NCI-H510A treated with DMSO at 0.1 percent for 48 hours (cell line): ENCODE results near the gene SDHA.

Experiments
- DNase-seq: peaks from one replicate; lab custom pipeline; 2025; lab: John Stamatoyannopoulos, UW

The SDHA gene

DNA sequence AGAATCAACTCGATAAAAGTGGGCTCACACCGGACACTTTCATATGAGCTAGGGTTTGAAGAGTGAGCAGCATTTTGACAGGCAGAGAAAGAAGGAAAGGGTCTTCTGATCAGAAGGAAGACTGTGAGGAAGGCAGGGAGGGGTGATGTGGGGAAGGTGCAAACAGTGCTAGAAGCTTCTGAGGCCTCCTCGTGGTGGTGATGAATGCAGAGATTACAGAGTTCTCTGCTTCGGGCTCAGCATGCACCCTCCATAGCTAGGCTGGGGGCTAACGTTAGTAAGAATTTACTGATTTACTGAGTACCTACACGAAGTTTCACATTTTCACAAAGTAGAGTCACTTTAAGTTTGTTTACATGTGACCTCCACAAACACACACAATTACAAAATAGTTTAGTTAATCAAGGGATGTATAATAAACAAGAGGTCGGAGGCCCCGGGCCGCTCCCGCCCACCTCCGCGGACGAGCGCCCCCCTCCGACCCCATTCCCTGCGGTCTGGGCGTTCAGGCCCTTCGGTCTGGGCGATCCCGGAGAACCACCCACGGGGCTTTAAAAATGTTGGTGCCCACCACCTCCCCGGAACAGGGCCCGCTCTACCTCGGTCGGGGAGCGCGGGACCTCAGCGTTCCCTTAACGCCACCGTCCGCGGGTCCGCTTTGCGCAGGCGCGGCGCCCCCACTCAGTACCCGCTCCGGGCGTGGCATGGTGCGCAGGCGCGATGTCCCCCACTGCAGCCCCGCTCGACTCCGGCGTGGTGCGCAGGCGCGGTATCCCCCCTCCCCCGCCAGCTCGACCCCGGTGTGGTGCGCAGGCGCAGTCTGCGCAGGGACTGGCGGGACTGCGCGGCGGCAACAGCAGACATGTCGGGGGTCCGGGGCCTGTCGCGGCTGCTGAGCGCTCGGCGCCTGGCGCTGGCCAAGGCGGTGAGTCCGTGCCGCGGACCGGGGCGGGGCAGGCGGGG lies at the start of gene SDHA, which contains the start of gene CCDC127:
Gene SDHA, plus strand, starts transcription at position 827 of the 963 bp plus-strand sequence. Its CDS starts 36 bp downstream, at position 863.
Gene CCDC127, minus strand, starts transcription at position 660 of the 963 bp plus-strand sequence. CDS start 1,304 bp downstream, outside the sequence.
- DNase-seq, result peak; percentile 99

DNA sequence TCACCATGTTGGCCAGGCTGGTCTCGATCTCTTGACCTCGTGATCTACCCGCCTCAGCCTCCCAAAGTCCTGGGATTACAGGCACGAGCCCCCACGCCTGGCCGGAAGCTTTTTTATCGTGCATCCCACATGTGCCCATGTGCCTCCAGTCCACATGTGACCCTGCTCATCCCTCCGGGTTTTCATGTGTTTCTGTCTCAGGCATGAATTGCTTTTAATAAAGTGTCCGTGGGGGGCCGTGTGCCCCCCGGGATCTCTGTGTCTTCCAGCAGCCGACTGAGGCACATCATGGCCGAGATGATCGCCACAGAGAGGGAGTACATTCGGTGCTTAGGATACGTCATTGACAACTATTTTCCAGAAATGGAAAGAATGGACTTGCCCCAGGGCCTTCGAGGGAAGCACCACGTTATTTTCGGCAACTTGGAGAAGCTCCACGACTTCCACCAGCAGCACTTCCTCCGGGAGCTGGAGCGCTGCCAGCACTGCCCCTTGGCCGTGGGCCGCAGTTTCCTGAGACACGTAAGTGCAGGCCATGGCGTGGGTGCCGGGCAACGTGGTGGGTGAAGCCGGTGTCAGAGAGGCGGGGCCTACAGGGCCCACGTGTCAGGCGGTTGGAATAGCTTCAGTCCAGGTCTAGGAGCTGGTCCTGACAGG lies 48.9 kb upstream of the SDHA start:
- DNase-seq, result no peak

DNA sequence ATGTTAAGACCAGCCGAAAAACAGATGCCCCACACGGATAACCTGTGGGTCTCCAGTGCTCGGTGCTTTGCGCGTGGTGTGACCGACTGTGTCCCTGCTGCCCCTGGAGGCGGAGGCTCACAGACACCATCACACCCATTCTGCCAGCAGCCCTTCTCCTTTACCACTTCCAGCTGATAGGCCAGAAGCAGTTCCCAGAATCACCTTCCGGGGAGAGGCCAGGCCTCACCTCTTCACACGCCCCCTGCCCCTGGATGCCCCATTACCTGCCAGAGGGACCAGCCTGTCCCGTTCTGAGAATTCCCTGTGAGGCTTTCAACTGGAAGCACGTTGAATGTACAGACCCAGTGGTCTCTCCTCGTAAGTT lies 48.4 kb upstream of the SDHA start:
- DNase-seq, result no peak

DNA sequence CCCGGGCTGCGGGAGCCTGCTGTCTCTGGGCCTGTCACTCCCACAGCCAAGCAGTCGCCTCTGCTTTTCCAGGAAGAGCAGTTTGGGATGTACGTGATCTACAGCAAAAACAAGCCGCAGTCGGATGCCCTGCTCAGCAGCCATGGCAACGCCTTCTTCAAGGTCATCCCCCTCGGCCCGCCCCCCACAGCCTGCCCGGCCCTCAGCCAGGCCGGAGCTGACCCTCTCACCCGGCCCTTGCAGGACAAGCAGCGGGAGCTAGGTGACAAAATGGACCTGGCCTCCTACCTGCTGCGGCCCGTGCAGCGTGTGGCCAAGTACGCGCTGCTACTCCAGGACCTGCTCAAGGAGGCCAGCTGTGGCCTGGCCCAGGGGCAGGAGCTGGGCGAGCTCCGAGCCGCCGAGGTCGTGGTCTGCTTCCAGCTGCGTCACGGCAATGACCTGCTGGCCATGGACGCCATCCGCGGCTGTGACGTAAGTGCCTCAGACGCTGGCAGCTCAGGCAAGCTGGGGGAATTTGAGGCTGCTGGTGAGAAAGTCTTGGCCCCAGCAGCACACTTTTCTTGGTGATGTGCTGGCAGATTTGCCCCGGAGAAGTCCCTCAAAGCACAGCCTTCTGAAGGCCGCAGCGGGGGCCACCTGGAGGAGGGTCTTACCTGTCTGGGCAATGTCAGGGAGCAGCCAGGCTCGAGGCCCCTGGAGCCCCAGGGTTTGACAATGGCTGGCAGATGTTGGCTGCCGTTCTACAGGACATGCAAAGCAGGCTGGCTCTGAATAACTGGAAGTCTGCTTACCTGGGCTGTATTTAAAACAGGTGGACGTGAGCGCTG lies 46.9 kb upstream of the SDHA start:
- DNase-seq, result no peak

DNA sequence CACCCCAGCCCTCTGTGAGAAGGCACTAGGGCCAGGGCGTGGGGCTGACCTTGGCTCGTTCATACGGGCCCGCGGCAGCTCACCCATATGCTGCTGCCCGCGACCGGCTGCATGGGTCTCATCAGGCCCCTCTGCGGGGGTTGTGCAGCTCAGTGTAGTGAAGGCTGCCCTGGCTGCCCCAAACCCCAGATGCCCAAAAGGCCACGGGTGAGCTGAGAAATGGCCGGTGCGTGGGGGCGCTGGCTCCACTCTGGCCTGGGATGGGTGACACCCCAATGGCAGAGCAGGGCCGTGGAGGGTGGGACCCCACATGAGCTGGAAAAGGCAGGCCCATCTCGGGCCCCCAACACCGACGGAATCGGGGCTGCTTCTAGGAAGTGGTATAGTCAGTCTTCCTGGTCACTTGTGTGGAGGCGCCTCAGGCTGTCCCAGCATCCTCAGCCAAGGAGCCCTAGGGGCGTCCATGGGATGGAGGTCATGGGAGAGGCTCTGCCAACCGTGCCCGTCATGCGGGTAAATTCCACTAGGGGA lies 46.3 kb upstream of the SDHA start:
- DNase-seq, result no peak

DNA sequence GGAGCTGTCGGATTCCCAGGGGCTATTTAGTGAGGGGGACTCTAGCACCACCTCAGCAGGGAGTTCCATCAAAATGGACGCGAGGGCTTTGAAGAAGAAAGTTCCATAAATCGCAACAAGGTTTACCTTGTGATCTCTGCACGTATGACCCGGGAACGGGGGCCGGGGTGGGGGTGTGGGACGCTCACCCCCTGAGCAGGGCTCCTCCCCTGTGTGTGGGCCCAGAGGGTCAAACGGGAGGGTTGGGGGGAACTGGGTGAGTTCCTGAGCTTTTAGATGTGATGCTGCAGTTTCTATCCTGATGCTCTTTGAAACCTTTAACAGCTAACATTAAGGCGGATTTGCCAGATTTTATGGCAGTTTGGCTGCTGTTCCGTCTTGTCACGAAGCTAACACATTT lies 45.7 kb upstream of the SDHA start:
- no peak for DNase-seq

DNA sequence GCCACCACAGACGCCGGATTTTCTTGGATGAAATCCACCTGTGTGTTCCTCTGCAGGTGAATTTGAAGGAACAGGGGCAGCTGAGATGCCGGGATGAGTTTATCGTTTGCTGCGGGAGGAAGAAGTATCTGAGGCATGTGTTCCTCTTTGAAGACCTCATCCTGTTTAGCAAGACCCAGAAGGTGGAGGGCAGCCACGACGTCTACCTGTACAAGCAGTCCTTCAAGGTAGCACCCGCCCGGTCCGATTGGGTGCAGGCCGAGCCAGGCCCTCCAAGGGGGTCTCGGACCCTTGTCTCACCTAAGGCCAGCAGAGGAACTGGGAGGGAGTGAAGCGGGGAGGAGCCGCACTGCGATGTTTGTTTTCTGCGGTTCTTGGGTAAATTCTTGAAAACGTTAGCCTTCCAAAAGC lies 45.3 kb upstream of the SDHA start:
- no peak for DNase-seq

DNA sequence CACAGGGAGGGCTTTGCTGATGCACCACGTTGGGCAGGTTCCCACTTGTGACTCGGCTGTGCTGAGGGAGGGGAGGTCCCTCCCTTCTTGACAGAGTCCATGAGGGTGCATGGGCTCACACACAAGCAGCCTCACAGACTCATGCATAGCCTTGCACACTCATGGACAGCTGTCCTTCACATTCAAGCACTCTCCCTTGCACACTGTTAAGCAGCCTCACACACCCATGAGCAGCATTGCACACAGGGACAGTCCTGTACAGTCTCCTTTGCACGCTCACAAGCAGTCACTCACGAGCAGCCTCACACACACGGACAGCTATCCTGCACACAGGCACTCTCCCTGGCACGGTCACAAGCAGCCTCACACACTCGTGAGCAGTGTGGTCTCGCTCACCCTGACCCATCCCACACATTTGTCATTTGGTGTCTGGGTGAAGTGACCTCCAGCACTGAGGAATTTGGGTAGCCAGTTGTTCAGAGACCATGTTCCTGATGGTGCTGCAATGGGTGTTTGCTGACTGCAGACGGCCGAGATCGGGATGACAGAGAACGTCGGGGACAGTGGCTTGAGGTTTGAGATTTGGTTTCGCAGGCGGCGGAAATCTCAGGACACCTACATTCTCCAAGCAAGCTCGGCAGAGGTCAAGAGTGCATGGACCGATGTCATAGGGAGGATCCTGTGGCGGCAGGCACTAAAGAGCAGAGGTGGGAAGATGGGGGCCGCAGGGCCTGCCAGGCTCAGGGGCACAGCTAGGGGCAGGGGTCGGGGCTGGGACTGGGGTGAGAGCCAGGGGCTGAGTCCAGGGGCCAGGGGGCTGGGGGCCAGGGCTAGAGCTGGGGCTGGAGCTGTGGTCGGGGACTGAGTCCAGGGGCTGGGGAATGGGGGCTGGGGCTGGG lies 44.5 kb upstream of the SDHA start:
- no peak for DNase-seq

DNA sequence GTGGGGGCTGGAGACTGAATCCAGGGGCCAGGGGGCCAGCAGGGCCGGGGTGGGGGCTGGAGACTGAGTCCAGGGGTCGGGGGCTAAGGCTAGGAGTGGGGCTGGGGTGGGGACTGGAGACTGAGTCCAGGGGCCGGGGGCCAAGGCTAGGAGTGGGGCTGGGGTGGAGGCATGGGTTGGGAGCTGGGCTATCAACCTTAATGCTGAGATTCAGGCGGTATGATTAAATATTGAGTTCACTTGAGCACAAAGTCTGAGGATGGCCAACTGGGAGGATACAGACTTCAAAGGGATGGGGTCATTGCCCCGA lies 43.9 kb upstream of the SDHA start:
- no peak for DNase-seq

DNA sequence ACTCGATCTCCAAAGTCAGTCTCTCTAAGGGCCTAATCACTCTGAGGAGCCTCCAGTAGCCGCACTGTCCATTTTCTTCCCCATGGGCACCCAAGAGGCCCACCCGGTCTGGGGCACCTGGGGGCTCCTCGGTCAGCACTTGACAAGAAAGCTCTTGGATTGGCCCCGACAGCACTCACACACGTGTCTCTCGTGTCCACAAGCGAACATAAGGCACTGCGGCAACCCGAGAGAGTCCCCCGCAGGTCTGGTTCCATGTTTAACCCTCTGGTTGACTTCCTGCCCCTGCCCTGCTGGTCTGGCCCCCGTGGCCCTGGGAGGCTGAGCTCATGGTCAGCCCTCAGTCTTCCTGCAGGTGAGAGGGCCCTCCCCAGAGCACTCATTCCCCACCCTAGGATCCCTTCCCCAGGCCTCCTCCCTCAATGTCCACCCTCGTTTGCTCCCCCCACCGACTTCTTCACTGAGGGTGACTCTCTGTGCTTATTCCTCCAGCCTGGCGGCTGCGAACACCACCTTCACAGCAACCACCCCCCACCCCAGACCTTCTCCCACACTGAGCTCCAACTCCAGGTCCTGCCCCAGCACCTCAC lies 43.1 kb upstream of the SDHA start:
- DNase-seq, result no peak

DNA sequence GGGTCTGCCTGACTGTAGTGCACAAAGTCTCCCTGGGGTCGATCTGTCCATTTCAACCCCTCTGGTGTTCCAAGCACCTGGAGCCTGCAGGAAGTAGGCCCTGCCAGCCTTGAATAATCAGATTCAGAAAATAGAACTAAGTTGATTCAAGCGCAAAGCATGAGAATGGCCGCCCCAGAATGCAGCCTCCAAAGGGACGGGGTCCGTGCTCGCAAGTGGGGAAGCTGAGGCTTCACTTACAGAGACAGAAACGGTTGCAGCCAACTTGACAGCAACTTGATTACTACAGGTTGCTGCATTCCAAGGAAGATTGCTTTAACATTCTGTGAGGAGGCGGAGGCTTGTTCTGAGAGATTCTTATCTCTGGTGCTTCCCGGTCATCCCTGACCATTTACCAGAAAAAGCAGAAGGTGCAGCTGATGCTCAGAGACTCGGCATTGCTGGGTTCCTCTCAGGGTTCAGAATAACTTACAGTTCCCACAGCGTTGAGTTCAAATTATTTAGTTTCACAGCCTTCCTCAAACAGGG lies 41.8 kb upstream of the SDHA start:
- DNase-seq, result no peak

DNA sequence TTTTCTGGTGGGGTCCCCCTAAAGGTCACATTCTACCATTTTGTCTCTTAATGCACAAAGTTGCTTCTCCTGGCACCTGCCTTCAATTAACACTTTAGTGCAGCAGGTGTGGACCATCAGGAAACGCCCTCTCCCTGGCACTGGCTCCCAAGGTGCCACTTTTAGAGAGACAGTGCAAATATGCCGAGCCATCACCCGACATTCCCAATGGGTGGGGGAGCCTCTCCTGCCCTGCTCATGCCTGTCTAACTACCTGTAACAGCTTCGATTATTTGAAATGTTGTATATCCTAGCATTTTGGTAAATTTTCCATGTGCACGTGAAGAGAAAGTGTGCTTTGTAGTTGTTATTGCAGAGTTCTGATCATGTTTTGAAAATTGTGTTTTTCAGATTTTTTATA lies 40.0 kb upstream of the SDHA start:
- peak; percentile 55 for DNase-seq

DNA sequence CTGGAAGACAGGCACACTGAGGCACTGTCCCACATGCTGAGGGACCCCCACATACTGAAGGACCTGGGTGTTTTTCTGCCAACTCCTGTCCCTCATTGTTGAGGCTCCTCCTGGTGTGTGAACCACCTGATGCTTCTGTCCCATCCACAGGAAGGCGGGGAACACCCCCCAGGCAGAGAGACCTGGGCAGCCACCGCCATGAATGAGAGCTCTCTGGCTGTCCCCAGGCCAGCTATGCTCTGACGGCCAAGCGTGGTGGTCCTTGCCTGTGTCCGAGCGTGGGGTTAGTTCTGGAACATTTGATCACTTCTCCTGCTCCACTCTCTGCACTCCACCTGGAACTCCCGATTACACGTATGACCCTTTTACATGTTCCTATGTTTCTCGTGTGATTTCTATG lies 38.7 kb upstream of the SDHA start:
- no peak for DNase-seq

DNA sequence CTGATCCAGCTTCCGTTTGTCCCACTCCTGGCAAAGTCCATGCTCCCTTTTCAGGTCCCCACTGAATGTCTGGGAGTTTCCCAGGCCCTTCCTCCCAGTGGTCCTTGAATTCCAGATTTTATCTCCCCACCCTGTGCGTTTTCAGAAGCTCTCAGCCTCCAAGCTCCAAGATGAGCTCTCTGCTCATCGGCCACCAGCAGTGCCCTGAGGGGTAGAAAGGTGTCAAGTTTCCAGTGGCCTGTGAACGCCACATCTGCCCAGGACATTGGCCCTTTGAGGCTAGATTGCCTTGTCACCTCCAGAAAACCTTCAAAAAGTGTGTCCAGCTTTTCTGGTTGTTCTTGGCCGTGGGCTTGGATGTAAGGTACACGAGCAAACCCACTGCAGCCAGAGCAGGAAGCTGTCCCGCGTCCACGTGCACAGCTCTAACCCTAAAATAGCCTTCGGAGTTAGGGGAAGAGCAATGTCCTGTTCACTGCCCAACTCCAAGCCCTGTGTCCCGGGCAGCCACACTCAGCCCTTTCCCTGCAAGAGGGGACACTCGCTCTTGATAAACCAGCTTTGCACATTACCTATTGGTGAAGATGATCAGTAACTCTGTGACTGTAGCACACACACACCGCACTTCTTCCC lies 37.7 kb upstream of the SDHA start:
- no peak for DNase-seq

DNA sequence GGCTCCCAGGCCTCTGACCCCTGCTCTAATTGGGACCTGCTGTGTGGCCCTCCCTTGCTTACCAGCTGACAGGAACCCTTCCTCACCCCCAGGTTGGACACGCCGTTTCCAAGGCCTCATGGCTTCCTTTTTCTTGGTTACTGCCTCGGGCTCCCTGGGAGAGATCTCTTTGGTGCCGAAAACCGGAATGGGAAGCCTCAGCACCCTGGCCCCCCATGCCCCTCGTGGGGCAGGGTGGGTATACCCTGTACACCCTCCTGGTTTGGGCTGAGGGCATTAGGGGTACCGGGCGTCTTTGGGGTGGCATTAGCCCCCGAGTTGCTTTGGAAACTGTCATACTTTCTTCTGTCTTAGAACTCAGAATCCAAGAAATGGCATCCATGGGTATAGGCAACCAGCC lies 37.0 kb upstream of the SDHA start:
- DNase-seq, result no peak

DNA sequence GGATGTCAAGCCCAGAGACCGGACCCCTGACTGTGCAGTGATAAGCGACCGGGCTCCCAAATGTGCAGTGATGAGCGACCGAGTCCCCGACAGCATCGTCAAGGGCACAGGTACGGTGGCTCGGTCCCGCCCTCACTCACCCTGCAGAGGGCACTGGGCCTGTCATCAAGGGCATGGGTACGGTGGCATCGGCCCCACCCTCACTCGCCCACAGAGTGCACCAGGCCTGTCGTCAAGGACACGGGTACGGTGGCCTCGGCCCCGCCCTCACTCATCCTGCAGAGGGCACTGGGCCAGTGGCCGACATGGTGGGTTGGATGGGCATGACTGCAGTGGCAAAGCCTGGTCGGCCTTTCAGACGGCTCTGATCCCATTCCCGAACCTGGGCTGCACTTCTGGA lies 36.6 kb upstream of the SDHA start:
- no peak for DNase-seq

DNA sequence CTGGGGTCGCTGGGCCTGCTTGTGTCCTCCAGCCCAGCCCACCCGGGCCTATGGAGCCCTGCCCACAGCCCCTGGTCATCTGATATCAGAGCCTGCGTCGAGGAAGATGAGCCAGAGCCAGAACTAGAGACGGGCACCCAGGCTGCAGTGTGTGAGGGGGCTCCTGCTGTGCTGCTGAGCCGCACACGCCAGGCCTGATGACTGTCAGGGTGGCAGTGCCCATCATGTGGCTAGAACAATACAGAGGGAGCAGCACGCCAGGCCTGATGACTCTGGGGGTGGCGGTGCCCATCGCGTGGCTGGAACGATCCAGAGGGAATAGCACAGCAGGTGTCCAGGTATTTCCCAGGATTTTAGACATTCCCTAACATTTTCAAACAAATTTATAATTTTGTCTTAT lies 36.0 kb upstream of the SDHA start:
- DNase-seq, result no peak

DNA sequence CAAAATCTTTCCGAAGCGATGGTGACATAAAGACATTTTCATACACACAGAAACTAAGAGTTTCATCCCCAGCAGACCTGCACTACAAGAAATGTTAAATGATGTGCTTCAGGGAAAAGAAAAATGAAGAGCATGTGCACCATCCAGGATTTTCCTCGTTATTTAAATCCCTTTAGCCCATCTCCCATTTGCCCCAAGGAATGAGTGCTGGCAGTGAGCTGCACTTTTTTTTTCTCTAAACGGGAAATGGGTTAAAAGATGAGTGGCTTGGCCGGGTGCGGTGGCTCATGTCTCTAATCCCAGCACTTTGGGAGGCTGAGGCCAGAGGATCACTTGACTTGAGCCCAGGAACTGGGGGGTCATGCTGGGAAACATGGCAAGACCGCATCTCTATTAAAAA lies 33.6 kb upstream of the SDHA start:
- no peak for DNase-seq

DNA sequence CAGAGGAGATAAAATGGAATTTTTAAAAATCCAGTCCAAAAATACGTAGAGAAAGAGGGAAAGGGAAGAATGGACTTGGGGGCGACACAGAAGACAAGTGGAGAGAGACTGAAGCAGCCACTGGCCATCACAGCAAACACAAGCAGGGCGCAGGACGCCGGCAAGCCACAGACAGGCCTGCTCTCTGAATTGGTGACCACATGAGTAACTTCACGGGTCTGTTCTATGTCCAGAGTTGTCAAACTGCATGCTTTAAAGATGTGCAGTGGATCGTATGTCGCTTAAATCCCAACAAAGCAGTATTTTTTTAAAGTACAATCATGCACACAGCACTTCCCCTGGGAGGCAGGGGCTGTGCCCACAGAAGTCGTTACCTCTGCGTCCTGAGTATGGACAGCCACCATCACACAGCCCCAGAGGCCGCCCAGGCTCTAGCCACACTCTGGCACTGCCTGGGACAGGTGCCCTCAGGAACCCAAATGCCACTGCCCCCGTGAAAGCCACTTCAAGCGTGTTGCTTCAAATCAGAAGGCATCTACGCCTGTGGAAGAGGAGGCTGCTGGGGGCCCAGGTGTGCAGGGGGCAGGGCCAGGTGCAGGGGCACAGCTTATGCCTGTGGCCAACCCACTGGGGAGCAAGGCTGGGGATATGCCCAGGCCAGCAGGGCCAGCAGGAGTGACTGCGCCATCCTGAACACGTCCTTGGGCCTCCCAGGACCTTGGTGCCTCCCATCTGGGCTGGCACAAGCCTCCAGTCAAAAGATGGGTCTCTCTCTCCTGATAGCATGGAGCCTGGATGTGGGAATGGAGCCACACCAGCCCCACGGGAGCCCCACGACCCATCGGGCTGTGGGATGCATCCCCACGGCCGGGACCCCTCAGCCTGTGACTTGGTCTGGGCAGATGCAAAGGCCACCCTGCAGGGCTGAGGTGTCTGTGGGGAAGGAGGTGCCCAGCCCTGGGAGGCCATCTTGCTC lies 32.7 kb upstream of the SDHA start:
- DNase-seq, result no peak
